Left lung (tissue), 14 donors: Measurements from ENCODE around the gene NPDC1. TPM values are rescaled to one million over a fixed set of nuclear protein-coding genes. Genes with fewer than 3 reads are reported as not detected.
A peak's percentile ranks its signal among the peaks of the same experiment; 100 is the strongest.

ENCODE experiments used
- ATAC-seq: fragments of 200-7000 bp; cut with Tn5 transposase; one replicate; pipeline ENCODE4 v1.9.1; 2020; ENCODE audit warnings: moderate library complexity
- DNase-seq, 4 donors: peaks; one replicate each; pipeline ENCODE4 v3.0.0-alpha.2; 2013 to 2020
- H3K27ac ChIP-seq, 2 donors: fragments of 200-600 bp; sonication (generic) in 1 of 2; one replicate each; pipeline versions ENCODE4 v1.5.0 to v1.8.0; 2020 to 2021
- H3K27me3 ChIP-seq, 2 donors: fragments of 200-600 bp; sonication (generic) in 1 of 2; one replicate each; pipeline versions ENCODE4 v1.5.0 to v1.8.0; 2020 to 2021
- H3K36me3 ChIP-seq, 2 donors: fragments of 200-600 bp; sonication (generic) in 1 of 2; one replicate each; pipeline versions ENCODE4 v1.5.0 to v1.8.0; 2020 to 2021
- H3K4me1 ChIP-seq, 2 donors: fragments of 200-600 bp; one replicate each; pipeline ENCODE4 v1.8.0; 2021
- H3K4me3 ChIP-seq, 2 donors: fragments of 200-600 bp; sonication (generic) in 1 of 2; one replicate each; pipeline versions ENCODE4 v1.5.0 to v1.8.0; 2020 to 2021; ENCODE audit warnings: mild to moderate bottlenecking in 1 of 2
- H3K9me3 ChIP-seq, 2 donors: fragments of 200-600 bp; sonication (generic) in 1 of 2; one replicate each; pipeline versions ENCODE4 v1.5.0 to v1.8.0; 2020 to 2021
- intact Hi-C, 2 donors: fragments of 100-400 bp; cut with DNase I; formaldehyde crosslinking; loops; one replicate each; pipeline versions ENCODE4 v1.11.2 to v1.14.2; 2022
- long read RNA-seq, 12 donors: library from polyadenylated mRNA in 2 of 12; unstranded in 2 of 12; transcript quantifications; one replicate each; pipeline ENCODE4 v2.0.0 and lab custom pipeline, GENCODE V29; 2019 to 2026
- polyA plus RNA-seq, 6 donors: library from polyadenylated mRNA; unstranded; fragments of 120-200 nt; gene quantifications; one replicate each; pipeline ENCODE4 v1.2.1, GENCODE V29; 2013; ENCODE audit not compliant: insufficient read length in 6 of 6
- total RNA-seq, 2 donors: library from RNA; stranded (reverse); fragmentation: NEBNext Ultra II Directional; extraction: Animal tissue kit (Norgen Biotek cat#: 25700); gene quantifications; one replicate each; pipeline ENCODE4 v1.2.1, GENCODE V29; 2021
- TF ChIP-seq, protein P1 (sequence below), 2 donors: fragments of 200-600 bp; sonication (generic) in 1 of 2; IDR thresholded peaks; one replicate each; pipeline versions ENCODE4 v1.5.0 to v1.8.0; 2021; ENCODE audit warnings: antibody characterized with exemption in 2 of 2
- donor health status: DM: no; HTN: yes; CAD: no.
- donor health status: DM: no; HTN: no; CAD: no.

Gene NPDC1
- 100 to 1,000 TPM; 104 to 105 TPM for total RNA-seq
- polyA plus RNA-seq = 10 to 100 TPM; 24.4 to 48.9 (median 25.2) TPM
- long read RNA-seq, donor 1, transcript NPDC1-202 (9 exons, 1,494 nt) = major isoform, 14 of 20 reads
- long read RNA-seq, donor 1, transcript NPDC1-201 (8 exons, 2,187 nt) = minor isoform, 5 of 20 reads
- long read RNA-seq, donor 1, partial matches to known transcripts = 0 of 20 reads
- long read RNA-seq, donor 1, other reads (novel, unspliced or antisense) = 0 of 20 reads
- long read RNA-seq, donor 2, transcript NPDC1-202 (9 exons, 1,494 nt) = major isoform, 13 of 18 reads
- long read RNA-seq, donor 2, partial matches to known transcripts = 0 of 18 reads
- long read RNA-seq, donor 2, other reads (novel, unspliced or antisense) = 0 of 18 reads
- long read RNA-seq, donor 3, transcript NPDC1-202 (9 exons, 1,494 nt) = major isoform, 11 of 16 reads
- long read RNA-seq, donor 3, partial matches to known transcripts = 0 of 16 reads
- long read RNA-seq, donor 3, other reads (novel, unspliced or antisense) = 0 of 16 reads
- long read RNA-seq, donor 4, transcript NPDC1-202 (9 exons, 1,494 nt) = major isoform, 154 of 177 reads
- long read RNA-seq, donor 4, partial matches to known transcripts = 4 of 177 reads
- long read RNA-seq, donor 4, other reads (novel, unspliced or antisense) = 14 of 177 reads
- long read RNA-seq, donor 5, transcript NPDC1-202 (9 exons, 1,494 nt) = major isoform, 8 of 12 reads
- long read RNA-seq, donor 5, partial matches to known transcripts = 0 of 12 reads
- long read RNA-seq, donor 5, other reads (novel, unspliced or antisense) = 0 of 12 reads
- long read RNA-seq, donor 6, transcript NPDC1-202 (9 exons, 1,494 nt) = major isoform, 5 of 7 reads
- long read RNA-seq, donor 6, partial matches to known transcripts = 0 of 7 reads
- long read RNA-seq, donor 6, other reads (novel, unspliced or antisense) = 0 of 7 reads
- long read RNA-seq, donor 7, transcript NPDC1-201 (8 exons, 2,187 nt) = major isoform, 6 of 10 reads
- long read RNA-seq, donor 7, partial matches to known transcripts = 0 of 10 reads
- long read RNA-seq, donor 7, other reads (novel, unspliced or antisense) = 0 of 10 reads
- long read RNA-seq, donor 8, transcript NPDC1-202 (9 exons, 1,494 nt) = major isoform, 9 of 12 reads
- long read RNA-seq, donor 8, partial matches to known transcripts = 0 of 12 reads
- long read RNA-seq, donor 8, other reads (novel, unspliced or antisense) = 0 of 12 reads
- long read RNA-seq, donor 9 = 0 reads
- long read RNA-seq, donor 10, transcript NPDC1-202 (9 exons, 1,494 nt) = major isoform, 227 of 273 reads
- long read RNA-seq, donor 10, transcript NPDC1-201 (8 exons, 2,187 nt) = minor isoform, 16 of 273 reads
- long read RNA-seq, donor 10, partial matches to known transcripts = 7 of 273 reads
- long read RNA-seq, donor 10, other reads (novel, unspliced or antisense) = 22 of 273 reads
- long read RNA-seq, donor 11, transcript NPDC1-206 (2 exons, 383 nt) = minor isoform, 6 of 148 reads
- long read RNA-seq, donor 11, transcript NPDC1-202 (9 exons, 1,494 nt) = major isoform, 92 of 148 reads
- long read RNA-seq, donor 11, transcript NPDC1-201 (8 exons, 2,187 nt) = minor isoform, 14 of 148 reads
- long read RNA-seq, donor 11, partial matches to known transcripts = 29 of 148 reads
- long read RNA-seq, donor 11, other reads (novel, unspliced or antisense) = 5 of 148 reads
- long read RNA-seq, donor 12, transcript NPDC1-202 (9 exons, 1,494 nt) = major isoform, 14 of 22 reads
- long read RNA-seq, donor 12, partial matches to known transcripts = 5 of 22 reads
- long read RNA-seq, donor 12, other reads (novel, unspliced or antisense) = 0 of 22 reads

DNA sequence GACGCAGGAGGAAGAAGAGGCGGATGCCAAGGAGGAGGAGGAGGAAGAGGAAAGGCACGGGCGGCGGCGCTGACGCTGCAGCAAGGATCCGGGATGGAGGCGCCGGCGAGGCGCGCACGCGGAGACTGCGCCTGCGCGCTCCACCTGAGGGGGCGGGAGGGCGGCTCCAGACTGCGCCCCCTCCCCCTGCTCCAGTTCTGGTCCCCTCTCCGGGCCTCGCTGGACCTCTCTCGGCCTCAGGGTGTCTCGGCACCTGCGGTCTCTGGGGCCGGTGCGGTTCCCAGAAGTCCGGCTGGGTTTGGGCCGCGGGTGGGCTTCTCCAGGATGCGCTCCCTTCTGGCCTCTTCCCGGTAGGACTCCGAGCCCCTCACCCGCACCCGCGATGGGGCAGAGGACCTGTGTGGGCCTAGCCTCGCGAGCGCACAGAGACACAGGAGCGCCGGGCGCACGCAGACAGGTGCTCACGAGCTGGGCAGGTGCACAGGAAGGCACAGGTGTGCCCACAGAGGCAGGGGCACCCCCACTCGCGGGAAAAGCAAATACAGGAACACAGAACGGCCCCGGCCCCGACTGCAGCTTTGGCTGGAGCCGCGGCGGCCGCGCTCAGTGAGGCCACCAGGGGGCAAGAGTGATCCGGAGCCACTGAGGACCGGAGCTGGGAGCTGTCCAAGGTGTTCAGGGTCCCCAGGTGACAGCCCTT lies at the start of gene NPDC1:
Gene NPDC1 (minus strand): TSS at position 90 of the 700 bp plus-strand sequence. CDS start 188 bp downstream, outside the sequence.
- H3K27ac ChIP-seq = peak within 1 kb of the TSS; percentile 39 to 65
- peaks cover 27 to 86% of the 10 kb centered on the region in 2 donors for H3K27me3 ChIP-seq
- H3K36me3 ChIP-seq = no peaks in the 10 kb centered on the region

GRCh38 chr9:137089232-137089947 lies 43.4 kb upstream of the NPDC1 start:
- TF ChIP-seq, protein P1, sequence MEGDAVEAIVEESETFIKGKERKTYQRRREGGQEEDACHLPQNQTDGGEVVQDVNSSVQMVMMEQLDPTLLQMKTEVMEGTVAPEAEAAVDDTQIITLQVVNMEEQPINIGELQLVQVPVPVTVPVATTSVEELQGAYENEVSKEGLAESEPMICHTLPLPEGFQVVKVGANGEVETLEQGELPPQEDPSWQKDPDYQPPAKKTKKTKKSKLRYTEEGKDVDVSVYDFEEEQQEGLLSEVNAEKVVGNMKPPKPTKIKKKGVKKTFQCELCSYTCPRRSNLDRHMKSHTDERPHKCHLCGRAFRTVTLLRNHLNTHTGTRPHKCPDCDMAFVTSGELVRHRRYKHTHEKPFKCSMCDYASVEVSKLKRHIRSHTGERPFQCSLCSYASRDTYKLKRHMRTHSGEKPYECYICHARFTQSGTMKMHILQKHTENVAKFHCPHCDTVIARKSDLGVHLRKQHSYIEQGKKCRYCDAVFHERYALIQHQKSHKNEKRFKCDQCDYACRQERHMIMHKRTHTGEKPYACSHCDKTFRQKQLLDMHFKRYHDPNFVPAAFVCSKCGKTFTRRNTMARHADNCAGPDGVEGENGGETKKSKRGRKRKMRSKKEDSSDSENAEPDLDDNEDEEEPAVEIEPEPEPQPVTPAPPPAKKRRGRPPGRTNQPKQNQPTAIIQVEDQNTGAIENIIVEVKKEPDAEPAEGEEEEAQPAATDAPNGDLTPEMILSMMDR (IDR thresholded peaks at IDR 0.05) = no peak
- no peak for ATAC-seq
- DNase-seq = no peak
- Histone ChIP-seq H3K27ac (no peak overlapping the region), H3K27me3 (no peaks in the 10 kb centered on the region), H3K9me3 (no peaks in the 10 kb centered on the region), H3K36me3 (peaks cover 0 to 24% of the 10 kb centered on the region in 2 donors), H3K4me3 (no peak overlapping the region), H3K4me1 (peaks cover 17 to 31% of the 10 kb centered on the region in 2 donors)
- intact Hi-C loops = no loop called here

More for the DNA sequence above, at the start of gene NPDC1:
- intact Hi-C loops = no loop called here
- ATAC-seq (peak; percentile 87), DNase-seq (peak; percentile 47 to 93 (median 80))
- H3K4me3 ChIP-seq = peak within 1 kb of the TSS; percentile 40 to 53
- peaks cover 19 to 40% of the 10 kb centered on the region in 2 donors for H3K4me1 ChIP-seq
- no peaks in the 10 kb centered on the region for H3K9me3 ChIP-seq
- TF ChIP-seq, protein P1 (IDR thresholded peaks at IDR 0.05) = peak; percentile 77 to 87

DNA sequence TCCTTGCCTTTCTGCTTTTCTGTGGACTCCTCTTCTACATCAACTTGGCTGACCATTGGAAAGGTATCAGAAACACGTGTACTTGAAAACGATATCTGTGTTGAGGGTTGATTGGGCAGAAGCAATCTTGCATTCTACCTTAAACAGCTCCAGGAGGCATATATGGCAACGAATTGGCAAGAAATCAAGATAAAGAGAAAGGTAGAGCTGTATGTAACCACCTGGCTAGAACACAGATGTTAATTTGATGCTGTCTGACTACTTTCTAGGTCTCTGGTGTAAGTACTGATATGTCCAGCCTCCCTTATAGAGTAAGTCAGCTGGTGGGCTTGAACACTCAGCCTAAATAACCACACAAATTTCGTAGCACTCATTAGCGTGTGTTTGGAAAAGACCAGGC lies 42.1 kb upstream of the NPDC1 start:
- Histone ChIP-seq H3K4me1 (peaks cover 17 to 40% of the 10 kb centered on the region in 2 donors), H3K36me3 (peaks cover 0 to 25% of the 10 kb centered on the region in 2 donors), H3K9me3 (no peaks in the 10 kb centered on the region), H3K4me3 (no peak overlapping the region), H3K27ac (no peak overlapping the region), H3K27me3 (no peaks in the 10 kb centered on the region)
- TF ChIP-seq, protein P1 (IDR thresholded peaks at IDR 0.05) = no peak
- DNase-seq (no peak), ATAC-seq (no peak)
- intact Hi-C loops = no loop called here
